Activated CD8-positive, alpha-beta memory T cell treated with anti-CD3 and anti-CD28 coated beads for 24 hours (primary cell): ENCODE results near the gene CCR8.

Source experiments
- DNase-seq: peaks from one replicate; pipeline ENCODE4 v3.0.0-alpha.2; 2020

Gene CCR8, protein sequence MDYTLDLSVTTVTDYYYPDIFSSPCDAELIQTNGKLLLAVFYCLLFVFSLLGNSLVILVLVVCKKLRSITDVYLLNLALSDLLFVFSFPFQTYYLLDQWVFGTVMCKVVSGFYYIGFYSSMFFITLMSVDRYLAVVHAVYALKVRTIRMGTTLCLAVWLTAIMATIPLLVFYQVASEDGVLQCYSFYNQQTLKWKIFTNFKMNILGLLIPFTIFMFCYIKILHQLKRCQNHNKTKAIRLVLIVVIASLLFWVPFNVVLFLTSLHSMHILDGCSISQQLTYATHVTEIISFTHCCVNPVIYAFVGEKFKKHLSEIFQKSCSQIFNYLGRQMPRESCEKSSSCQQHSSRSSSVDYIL

DNA sequence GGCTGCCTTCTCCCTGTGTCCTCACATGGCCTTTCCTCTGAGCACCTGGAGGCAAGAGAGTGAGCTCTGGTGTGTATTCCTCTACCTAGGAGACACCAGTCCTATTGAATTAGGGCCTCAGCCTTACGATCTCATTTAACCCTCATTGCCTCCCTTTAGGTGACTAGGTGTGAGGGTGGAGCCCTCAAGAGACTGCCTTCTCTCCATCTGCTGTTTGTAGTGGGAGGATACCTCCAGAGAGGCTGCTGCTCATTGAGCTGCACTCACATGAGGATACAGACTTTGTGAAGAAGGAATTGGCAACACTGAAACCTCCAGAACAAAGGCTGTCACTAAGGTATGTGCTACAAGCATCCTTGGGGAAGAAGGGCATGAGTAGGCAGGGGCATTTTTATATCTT, at the start of gene CCR8:
CCR8 (plus strand) TSS at position 217 of the 400 bp plus-strand sequence. CDS start 2,623 bp downstream, outside the sequence.
- no peak for DNase-seq

DNA sequence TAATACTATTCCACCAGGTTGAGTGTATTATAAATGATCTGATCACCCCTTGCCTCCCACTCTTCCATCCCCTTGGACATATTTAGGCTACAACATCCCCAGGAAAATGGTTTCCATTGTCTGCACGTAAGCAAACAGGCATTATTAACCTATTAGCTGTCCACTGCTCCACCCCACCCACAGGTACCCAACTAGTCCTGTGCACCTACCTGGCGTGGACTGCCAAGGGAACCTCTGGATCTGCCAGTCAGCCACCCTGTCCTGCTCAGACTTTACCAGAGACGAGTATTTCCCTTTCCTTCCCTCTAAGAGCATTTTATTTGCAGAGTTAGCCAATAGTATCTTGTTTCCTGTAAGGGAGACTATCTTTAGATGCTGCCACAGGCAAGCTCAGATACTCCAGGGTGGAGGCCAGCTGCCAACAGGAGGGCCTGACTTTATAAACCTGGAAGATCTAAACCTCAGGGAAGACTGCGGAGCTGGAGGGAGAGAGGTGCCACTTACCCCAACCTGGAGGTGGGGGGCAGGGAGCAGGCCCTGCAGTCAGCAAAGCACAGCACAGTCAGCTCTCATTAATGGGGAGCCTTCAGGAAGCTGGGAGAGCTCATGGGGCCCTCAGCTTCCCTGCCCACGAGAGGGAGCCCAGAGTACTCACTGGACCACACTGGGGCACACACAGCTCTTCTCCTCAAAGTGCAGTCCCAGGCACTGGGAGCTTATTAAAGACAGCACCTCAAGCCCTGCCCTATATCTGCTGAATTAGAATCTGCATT, 49.6 kb upstream of the CCR8 start, which contains the start of gene CX3CR1:
CX3CR1 (minus strand) TSS at position 292 of the 773 bp plus-strand sequence. CDS start 13,527 bp downstream, outside the sequence.
- peak; percentile 50 for DNase-seq

DNA sequence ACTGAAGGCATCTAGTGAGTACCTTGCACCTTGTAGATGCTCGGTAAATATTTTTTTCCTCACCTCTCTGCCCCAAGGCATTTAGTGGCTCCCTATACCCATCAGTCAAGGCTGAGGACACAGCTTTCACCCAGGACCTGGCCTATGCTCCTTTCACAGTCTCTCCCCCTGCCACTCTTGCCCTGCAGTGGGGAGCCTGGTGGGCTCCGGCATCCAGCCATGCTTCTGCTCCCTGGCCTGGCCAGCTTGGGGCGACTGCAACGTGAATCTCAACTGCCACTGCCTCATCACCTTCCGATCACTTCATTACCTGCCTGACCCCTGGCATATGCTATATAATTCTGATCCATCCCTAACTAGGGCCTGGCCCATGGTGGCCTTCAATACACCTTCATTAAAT, 48.9 kb upstream of the CCR8 start:
- DNase-seq, result peak; percentile 42

DNA sequence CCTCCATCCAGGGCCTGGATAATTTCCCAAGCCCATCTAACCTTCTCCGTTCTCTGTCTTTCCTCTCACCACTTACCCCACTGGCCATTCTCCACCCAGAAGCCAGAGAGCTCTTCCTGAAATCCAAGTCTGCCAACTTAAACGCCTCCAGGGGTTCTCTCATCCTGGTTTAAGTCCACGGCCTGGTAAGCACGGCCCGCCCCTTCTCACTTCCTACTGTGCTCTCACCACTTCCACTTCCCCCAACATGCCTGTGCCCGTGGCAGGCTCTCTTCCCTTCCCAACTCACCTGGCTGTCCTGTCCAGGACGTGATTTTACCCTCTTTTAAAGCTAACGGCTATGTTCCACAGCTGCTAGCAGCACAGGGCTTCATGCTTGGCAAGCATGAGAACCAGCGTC, 48.0 kb upstream of the CCR8 start:
- DNase-seq, result peak; percentile 47

DNA sequence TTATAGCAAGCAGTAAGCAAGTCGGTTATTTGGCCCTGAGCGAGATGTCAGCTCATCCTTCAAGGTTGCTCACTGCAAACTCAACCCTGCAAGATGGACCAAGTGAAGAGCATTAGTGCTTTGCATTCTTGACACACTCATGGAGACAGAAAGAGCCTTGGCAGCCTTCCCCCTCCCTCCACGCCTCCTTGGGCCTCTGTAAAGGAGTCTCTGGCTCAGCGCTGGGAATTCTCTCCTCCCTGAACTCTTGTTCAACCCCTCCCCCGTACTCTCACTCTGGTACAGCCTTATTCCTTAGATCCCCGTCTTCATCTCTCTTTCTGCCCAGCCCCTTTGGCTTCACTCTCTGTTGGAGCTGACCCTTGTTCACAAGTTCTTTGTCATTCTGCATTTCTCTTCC, 47.5 kb upstream of the CCR8 start:
- no peak for DNase-seq

DNA sequence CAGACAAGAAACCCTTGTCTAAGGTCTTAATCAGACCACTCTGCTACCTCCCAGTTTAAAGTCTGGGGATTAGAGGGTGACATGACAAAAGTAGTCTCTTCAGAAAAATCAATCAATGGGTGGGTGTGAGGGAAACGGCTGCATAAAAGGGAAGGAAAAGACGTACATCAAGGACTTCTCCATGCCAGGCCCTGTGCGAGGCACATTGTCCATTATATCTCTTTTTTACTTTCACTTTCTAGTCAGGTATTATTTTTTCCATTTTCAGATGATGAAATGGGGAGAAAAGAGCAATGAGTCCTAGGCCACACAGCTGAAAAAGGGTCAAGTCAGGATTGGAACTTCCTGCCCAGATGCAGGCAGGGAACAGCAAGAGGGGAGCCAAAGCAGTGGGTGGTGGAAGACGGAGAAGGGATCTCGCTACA, 45.0 kb upstream of the CCR8 start:
- no peak for DNase-seq

GRCh38 chr3:39285332-39285731, 44.2 kb upstream of the CCR8 start:
- no peak for DNase-seq

DNA sequence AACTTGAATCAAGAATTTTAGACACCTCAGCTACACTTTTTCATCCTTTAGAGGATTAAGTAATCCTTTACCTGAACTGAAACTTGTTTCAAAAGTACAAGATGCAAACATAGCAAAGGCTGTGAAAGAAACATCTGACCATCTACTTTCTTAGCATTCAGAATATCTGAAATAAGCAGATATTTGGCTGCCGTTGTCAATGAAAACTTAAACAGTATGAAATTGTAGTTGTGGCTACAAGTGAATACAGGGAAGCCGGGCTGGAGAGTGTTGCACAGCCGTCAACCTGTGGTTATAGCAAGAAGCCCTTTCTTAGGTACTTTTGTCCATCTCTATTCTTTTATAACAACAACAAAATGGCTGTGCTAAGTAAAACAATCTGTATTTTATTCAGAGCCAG, 42.7 kb upstream of the CCR8 start:
- DNase-seq, result no peak

DNA sequence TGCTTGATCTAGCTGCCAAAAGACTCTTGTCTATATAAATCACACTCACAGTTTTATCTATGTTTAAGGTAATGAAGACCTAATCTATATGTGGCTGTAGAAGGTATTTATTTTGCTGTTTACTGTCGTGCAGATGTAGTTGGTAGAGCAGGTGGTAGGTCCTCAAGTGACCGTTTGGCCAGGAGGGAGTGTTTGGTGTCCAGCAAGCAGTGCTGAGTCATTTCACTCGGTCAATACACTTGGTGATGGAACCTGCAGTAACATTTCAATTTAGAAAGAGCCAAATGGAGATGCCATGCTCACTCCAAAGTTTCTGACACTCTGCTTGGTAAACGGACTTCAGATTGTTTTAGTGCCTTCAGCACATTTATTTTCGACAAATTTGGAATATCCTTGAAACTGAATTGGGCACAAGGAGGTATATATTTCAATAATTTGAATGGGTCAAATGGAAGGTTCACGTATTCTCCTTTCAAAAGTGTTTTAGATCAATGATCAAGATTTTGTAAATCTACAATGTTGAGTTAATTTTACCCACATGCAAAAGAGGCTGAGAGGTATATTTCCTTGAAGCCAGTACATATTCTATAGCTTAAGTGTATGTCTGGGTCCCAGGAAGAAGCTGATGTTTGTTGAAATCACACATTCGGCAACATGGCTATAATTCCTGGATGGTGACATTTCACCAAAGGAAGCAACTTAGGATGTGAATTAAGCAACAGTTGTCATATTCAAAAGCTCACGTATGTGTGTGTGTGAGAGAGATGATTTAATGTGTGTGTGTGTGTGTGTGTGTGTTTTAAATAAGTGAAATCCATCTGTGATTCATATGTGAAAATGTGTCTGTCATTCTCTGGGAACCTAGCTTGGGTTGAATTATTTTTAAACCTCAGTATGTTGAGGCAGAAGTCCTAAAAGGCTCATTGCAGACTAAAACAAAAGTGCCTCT, 42.0 kb upstream of the CCR8 start:
- no peak for DNase-seq

DNA sequence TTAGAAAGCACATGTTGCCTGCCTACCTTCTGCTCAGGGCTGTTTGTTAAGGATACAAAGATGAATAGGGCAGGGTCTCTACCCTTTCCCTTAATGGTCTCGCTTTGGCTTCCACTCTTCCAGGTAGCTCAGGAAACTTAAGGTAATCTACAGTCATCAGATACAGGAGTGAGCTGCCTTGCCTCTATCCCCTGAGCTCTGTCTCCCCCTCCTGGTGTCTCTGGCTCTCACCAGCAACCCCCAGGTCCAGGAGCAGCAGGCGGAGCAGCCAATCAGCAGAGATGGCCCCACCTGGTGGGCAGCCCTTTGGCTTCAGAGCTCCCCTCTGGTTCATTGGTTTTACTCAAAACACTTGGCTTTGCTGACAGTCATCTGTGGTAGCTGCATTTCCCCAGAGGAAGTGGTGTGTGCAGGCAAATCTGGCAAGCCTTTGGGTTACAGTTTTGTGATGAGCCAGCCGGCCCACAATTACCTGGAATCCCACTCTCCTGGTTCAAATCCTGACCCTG, 41.2 kb upstream of the CCR8 start:
- DNase-seq, result peak; percentile 88

DNA sequence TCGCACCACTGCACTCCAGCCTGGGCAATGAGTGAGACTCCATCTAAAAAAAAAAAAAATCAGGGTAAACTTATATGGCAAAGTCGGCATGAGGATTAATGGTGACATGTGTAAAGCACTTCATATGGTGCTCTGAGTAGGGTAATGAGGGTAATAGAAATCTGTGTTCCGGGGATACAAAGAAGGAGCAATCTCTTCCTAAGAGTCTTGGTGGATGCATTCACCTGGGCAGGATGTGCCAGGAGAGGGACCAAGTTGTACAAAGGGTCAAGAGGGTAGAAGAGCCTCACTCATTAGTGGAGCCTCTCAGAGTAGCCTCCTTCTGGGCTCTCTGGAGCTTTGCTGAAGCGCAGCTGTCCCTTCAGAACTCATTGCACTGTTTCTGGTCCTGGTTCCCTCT, 40.4 kb upstream of the CCR8 start:
- DNase-seq, result no peak

DNA sequence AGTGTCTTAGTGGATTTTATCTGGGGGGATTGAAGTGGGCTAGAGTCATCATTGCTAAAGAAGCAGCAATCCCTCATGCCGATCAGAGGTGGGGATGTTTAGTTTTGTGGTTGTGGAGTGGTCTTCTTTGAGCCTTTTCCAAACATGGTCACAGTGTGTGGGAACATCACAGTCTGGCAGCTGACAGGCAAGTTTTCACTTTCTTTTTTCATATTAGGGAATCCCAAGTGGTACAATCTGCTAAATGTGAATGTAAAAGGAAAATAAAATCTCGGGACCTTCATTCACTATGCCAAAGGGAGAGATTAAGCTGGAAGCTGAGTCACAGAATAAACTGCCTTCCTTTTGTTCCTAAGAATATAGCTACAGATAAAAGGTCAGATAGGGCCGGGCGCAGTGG, 39.3 kb upstream of the CCR8 start:
- no peak for DNase-seq

- peak; percentile 92 for DNase-seq
Measured at GRCh38 chr3:39291903-39292329, 37.6 kb upstream of the CCR8 start.

DNA sequence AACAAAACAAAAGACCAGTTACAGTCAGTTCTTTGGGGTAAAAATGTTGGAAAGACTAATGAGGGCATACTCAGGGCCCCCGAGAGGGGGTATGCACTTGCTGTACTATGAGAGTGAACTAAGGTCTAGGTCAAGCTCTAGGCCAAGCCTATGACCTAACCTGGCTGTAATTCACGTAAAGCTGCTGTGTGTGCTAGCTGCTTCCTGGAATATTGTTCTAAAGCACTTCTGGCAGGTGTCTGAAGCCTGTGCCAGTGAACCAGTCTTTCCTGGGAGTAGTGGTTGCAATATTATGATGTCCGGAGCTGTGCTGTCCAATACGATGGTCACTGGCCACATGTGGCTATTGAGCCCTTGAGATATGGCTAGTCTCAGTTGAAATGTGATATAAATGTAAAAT, 36.5 kb upstream of the CCR8 start:
- DNase-seq, result no peak

- no peak for DNase-seq
Measured at GRCh38 chr3:39294446-39295183, 34.9 kb upstream of the CCR8 start.

DNA sequence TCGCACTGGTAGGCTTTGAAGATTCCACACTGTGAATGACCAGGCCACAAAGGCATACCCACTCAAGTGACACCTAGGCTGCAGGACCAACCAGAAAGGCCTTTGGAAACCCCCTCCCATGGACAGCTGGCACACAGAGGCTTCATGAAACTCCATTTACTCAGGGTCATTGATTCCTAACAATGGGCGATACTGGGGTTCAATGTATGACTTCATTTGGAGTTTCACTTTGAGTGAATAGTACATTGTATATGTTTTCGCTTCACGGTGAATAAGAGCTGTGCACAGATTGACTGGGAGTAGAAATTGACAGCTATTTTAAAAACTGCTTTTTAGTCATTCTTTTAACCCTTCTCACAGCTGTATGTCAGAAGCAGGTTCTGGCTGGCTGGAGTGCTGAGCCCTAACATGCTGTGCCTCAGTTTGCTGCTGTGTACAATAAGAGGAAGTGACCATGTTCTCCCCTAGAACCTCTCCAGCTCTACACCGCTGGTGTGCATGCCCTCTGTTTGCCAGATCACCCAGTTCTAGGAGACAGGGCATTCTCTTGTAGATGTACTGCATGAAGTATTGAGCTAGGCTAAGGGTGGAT, 34.2 kb upstream of the CCR8 start:
- DNase-seq, result no peak

- DNase-seq, result no peak
Measured at GRCh38 chr3:39296197-39297077, 33.1 kb upstream of the CCR8 start.

- DNase-seq, result no peak
Measured at GRCh38 chr3:39299279-39299678, 30.2 kb upstream of the CCR8 start.

DNA sequence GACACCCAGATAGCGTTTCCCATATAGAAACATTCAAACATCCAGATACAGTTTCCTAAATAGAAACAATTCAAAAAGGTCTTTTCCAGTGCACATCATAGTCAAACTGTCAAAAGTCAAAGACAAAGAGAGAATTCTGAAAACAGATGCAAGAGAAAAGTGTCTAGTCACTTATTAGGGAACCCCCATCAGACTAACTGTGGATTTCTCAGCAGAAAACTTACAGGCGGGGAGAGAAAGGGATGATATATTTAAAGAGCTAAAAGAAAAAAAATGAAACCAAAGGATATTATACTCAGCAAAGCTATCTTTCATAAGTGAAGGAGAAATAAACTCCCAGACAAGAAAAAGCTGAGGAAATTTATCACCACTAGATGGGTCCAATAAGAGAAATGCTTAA, 27.3 kb upstream of the CCR8 start:
- no peak for DNase-seq

DNA sequence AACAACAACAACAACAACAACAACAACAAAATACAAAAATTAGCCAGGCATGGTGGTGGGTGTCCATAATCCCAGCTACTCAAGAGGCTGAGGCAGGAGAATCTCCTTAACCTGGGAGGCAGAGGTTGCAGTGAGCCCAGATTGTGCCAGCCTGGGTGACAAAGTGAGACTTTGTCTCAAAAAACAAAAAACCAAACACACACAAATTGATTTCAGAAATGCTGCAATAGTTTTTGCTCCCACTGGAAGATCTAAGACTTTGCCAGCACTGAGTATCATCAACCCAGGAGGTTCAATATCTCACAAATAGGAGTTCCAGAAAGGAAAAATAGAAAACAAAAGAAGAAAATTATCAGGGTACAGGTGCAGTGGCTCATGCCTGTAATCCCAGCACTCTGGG, 16.2 kb upstream of the CCR8 start:
- DNase-seq, result no peak

DNA sequence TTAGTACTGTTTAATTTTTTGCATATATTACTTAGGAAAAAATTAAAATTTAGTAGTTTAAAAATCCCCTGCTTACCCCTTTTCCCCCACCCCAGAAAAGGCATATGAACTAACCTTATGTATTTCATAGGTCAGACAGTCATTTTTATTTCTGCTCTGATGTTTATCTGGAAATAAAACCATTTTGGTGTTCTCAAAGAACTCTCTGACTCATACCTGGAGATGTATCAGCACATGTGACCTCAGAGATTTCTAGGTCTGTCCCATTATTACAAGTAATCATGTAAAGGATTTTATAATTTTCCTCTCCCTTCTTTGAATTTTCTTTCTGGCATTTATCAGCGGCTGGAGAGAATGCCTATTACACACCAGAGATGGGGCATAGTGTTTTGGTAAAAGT, 14.1 kb upstream of the CCR8 start:
- no peak for DNase-seq
